Smooth muscle cell (in vitro differentiated cells): ENCODE data around the gene CHST8. TPM values are rescaled to one million over a fixed set of nuclear protein-coding genes. Genes with fewer than 3 reads are reported as not detected.

Experiments
- DNase-seq: peaks from one replicate; lab custom pipeline; 2025; ENCODE audit not compliant: unreplicated experiment; lab: John Stamatoyannopoulos, UW
- H2AFZ ChIP-seq: fragments of 200-600 bp; sonication (generic); 2 replicates; pipeline ENCODE4 v1.6.0; 2016; ENCODE audit warnings: antibody characterized with exemption, low read depth, mild to moderate bottlenecking
- H3F3A ChIP-seq: fragments of 200-600 bp; sonication (generic); 2 replicates; pipeline ENCODE4 v1.6.0; 2017; ENCODE audit warnings: antibody characterized with exemption, low read depth
- H3K27ac ChIP-seq: fragments of 200-600 bp; sonication (generic); 2 replicates; pipeline ENCODE4 v1.5.1; 2016; ENCODE audit warnings: low read depth, mild to moderate bottlenecking
- H3K27me3 ChIP-seq: fragments of 200-600 bp; sonication (generic); 2 replicates; pipeline ENCODE4 v1.6.1; 2016; ENCODE audit warnings: low read depth, mild to moderate bottlenecking
- H3K36me3 ChIP-seq: fragments of 200-600 bp; sonication (generic); 2 replicates; pipeline ENCODE4 v1.5.1; 2016; ENCODE audit warnings: low read depth
- H3K4me1 ChIP-seq: fragments of 200-600 bp; sonication (generic); 2 replicates; pipeline ENCODE4 v1.5.1; 2016; ENCODE audit warnings: low read depth
- H3K4me2 ChIP-seq: fragments of 200-600 bp; sonication (generic); 2 replicates; pipeline ENCODE4 v1.6.0; 2016; ENCODE audit warnings: mild to moderate bottlenecking
- H3K4me3 ChIP-seq: fragments of 200-600 bp; sonication (generic); 2 replicates; pipeline ENCODE4 v1.5.1; 2016; ENCODE audit warnings: mild to moderate bottlenecking
- H3K79me2 ChIP-seq: fragments of 200-600 bp; sonication (generic); 2 replicates; pipeline ENCODE4 v1.6.0; 2016; ENCODE audit warnings: low read depth, mild to moderate bottlenecking
- H3K9ac ChIP-seq: fragments of 200-600 bp; sonication (generic); 2 replicates; pipeline ENCODE4 v1.6.0; 2016; ENCODE audit warnings: low read depth
- H3K9me3 ChIP-seq: fragments of 200-600 bp; sonication (generic); replicated peaks from 2 replicates; pipeline ENCODE4 v1.5.1; 2016; ENCODE audit warnings: low read depth
- H4K20me1 ChIP-seq: fragments of 200-600 bp; sonication (generic); 2 replicates; pipeline ENCODE4 v1.6.0; 2016; ENCODE audit warnings: low read depth
- CTCF ChIP-seq: fragments of 200-600 bp; sonication (generic); IDR thresholded peaks from 2 replicates; pipeline ENCODE4 v1.5.1; 2017; ENCODE audit warnings: borderline replicate concordance, mild to moderate bottlenecking, antibody characterized with exemption; ENCODE audit not compliant: insufficient read depth, poor library complexity, severe bottlenecking
- WGBS: methylation state at CpG from one replicate; pipeline ENCODE4 v1.1.7; 2016; ENCODE audit warnings: low lambda C conversion rate; 5-methylcytosine and 5-hydroxymethylcytosine counted together
- polyA plus RNA-seq: library from polyadenylated mRNA; unstranded; fragments of >200 nt; fragmentation: Nextera tagmentation; extraction: Ambion mirVana; gene quantifications from 2 replicates; pipeline ENCODE4 v1.2.1, GENCODE V29; 2016
- total RNA-seq: library from RNA; depleted of rRNA; stranded (reverse); fragments of >200 nt; gene quantifications from 2 replicates; pipeline ENCODE4 v1.2.3, GENCODE V29; 2014

The CHST8 gene
- total and polyA plus RNA-seq, 2 experiments from 2014 or later: not detected

DNA sequence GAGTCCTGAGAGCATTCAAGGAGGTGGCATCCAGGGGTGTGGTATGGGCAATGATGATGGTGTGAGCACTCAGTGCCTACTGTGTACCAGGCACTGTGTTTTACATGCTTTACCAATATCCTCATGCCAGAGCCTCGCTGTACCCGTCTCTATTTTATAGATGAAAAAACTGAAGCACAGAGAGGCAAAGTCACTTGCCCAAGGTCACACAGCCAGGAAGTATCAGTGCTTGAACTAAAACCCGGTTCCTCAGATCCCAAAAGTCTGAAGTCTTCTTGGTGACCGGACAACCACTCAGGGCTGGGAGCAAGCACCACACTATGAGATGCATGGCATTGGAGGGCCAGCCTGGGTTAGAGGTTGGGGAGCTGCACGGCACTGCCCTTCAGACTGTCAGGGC, 84.1 kb downstream of the CHST8 start:
- no peaks in the 10 kb centered on the region for H3K36me3 ChIP-seq
- no peak overlapping the region for H2AFZ ChIP-seq

DNA sequence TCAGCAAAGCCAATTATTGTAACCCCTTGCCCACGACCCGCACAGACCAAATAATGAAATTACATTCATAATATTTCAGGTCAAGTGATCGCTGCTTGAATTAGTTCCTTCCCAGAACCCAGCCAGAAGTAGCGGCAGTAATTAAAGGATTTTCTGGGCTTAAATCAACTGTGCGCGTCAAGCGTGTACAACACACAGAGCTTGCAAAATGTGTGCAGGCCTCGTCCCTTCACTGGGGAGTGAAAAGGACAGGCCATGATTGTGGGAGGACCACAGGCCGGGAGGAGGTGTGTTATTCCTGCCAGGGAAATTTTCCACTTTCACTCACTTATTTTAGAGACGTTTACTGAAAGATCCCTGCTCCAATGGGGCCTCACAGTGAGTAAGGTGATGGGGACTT, 84.9 kb downstream of the CHST8 start:
- Histone ChIP-seq H3K9ac (no peak overlapping the region), H3K27ac (no peak overlapping the region), H3K4me1 (no peaks in the 10 kb centered on the region), H4K20me1 (no peaks in the 10 kb centered on the region), H3K36me3 (no peaks in the 10 kb centered on the region), H3K27me3 (no peaks in the 10 kb centered on the region), H3K79me2 (no peaks in the 10 kb centered on the region), H3K9me3 (no peaks in the 10 kb centered on the region), H3K4me2 (no peak overlapping the region), H2AFZ (no peak overlapping the region), H3K4me3 (no peak overlapping the region), H3F3A (no peaks in the 10 kb centered on the region)
- DNase-seq: no peak
- 80% methylated on average over 10 of the region's 10 CpGs for WGBS
- no peak for TF ChIP-seq CTCF

More for the DNA sequence above, 84.1 kb downstream of the CHST8 start:
- Histone ChIP-seq H3K4me1 (no peaks in the 10 kb centered on the region), H3K4me3 (no peak overlapping the region), H3K27ac (no peak overlapping the region), H3K9ac (no peak overlapping the region), H3K9me3 (no peaks in the 10 kb centered on the region), H3K27me3 (no peaks in the 10 kb centered on the region), H3K79me2 (no peaks in the 10 kb centered on the region), H3K4me2 (no peak overlapping the region), H4K20me1 (no peaks in the 10 kb centered on the region), H3F3A (no peaks in the 10 kb centered on the region)
- WGBS: 78% methylated on average over 5 of the region's 5 CpGs
- no peak for TF ChIP-seq CTCF
- no peak for DNase-seq

DNA sequence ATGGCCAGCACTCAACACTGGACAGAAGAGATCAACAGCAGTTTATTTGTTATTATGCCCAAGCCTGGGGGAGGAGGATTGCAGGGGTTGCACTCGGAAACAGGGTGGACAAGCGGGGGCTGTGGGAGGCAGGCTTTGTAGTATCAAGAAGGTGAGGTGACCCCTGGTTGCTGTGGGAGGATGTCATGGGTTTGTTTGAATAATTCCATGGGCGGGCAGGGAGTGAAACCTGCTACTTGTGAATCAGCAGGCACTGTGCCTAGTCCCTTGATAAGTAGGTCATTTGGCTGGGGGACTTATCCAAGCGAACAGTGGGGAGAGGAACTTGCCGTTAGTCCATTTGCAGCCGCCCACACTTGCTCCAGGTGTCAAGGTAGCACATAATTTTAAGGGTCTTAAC, 90.5 kb downstream of the CHST8 start:
- 86% methylated on average over 6 of the region's 6 CpGs for WGBS
- no peak overlapping the region for H3K27ac ChIP-seq

More for the DNA sequence above, 90.5 kb downstream of the CHST8 start:
- Histone ChIP-seq H3K4me2 (no peak overlapping the region), H3K79me2 (no peaks in the 10 kb centered on the region), H2AFZ (no peak overlapping the region), H3K9me3 (no peaks in the 10 kb centered on the region), H3K9ac (no peak overlapping the region), H4K20me1 (no peaks in the 10 kb centered on the region), H3K4me1 (no peaks in the 10 kb centered on the region), H3F3A (no peaks in the 10 kb centered on the region), H3K4me3 (no peak overlapping the region), H3K36me3 (no peaks in the 10 kb centered on the region), H3K27me3 (no peaks in the 10 kb centered on the region)
- TF ChIP-seq CTCF: no peak
- DNase-seq: no peak
